ENCODE data around the gene CD7. TPM values are rescaled to one million over a fixed set of nuclear protein-coding genes. Genes with fewer than 3 reads are reported as not detected.

The CD7 gene
- total and polyA plus RNA-seq, 2 donors (not counting 3 experiments of a cell fraction or from before 2014, with no cell fraction given): not detected

DNA sequence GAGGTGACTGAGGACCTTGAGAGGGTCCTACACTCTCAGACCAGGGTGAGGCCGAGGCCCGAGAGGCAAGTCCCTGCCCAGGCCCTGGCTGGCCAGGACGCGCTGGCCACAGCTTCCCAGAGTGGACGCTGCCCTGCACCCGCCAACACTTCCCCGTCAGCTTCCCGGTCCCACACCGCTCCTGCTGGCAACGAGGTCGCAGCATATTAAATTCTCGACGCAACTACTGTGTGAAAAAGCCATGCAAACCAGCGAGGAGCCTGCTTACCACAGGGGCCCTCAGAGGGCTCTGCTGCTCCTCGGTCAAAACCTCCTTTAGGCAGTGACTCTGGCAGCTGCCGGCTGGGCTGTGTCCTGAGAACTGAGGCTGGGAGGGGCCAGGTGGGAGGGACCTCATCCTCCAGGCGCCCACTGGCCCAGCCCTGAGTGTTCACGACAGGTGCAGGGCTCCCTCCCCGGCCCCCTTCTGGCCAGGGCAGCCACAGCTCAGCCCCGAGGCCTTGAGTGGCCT, 39.5 kb upstream of the CD7 start:
- Histone ChIP-seq H3K4me3 (replicated peaks in 1 of 3; ENCODE audit: insufficient read depth in 1 of 3, low read depth in 1 of 3, low read length in 3 of 3) (no peak overlapping the region), H2AFZ (ENCODE audit: low read depth, low read length) (no peak overlapping the region), H3K27me3 (ENCODE audit: control insufficient read depth in 2 of 2, insufficient read depth in 2 of 2, low read length in 2 of 2) (no peaks in the 10 kb centered on the region), H3K79me2 (ENCODE audit: control insufficient read depth, insufficient read depth, low read length) (no peaks in the 10 kb centered on the region), H3K4me2 (ENCODE audit: insufficient read depth, low read length) (no peak overlapping the region), H4K20me1 (replicated peaks; ENCODE audit: control insufficient read depth, extremely low read depth, insufficient read depth, low read length) (no peaks in the 10 kb centered on the region), H3K36me3 (ENCODE audit: control insufficient read depth in 2 of 2, extremely low read depth in 1 of 2, insufficient read depth in 2 of 2, low read length in 2 of 2) (no peaks in the 10 kb centered on the region), H3K9me3 (replicated peaks; ENCODE audit: control insufficient read depth, insufficient read depth, low read length) (no peaks in the 10 kb centered on the region), H3K4me1 (ENCODE audit: control insufficient read depth, extremely low read depth, insufficient read depth, low read length) (peaks cover 2% of the 10 kb centered on the region), H3K9ac (replicated peaks; ENCODE audit: extremely low read depth, insufficient read depth, low read length) (no peak overlapping the region), H3K27ac (ENCODE audit: insufficient read depth, low read depth, low read length) (no peak overlapping the region), H3K9me1 (replicated peaks; ENCODE audit: control insufficient read depth, extremely low read depth, insufficient read depth, low read length) (no peaks in the 10 kb centered on the region)
- CTCF ChIA-PET: interaction anchor here (0.5 to 1.6 kb wide), 4 partner anchors 11 to 141 kb away, joined by 3 to 6 read pairs (median 4); no protein-coding TSS in a partner anchor
- intact Hi-C loops (cut with micrococcal nuclease): no loop called here
- dilution Hi-C loops (cut with MboI; ENCODE audit: extremely low pct_ligation_motif_present, low sequenced_read_pairs): no loop called here
- POLR2A ChIA-PET: no interaction called here
- BruUV-seq (replicated peaks): no TSS peak
- no peak for FAIRE-seq
- DNase-seq (ENCODE audit: low read depth, low spot score): no peak
- no peak for TF ChIP-seq POLR2AphosphoS5 (IDR thresholded peaks at IDR 0.05; ENCODE audit: insufficient read depth, low read depth, low read length)
- TF ChIP-seq MAX (IDR thresholded peaks at IDR 0.05; ENCODE audit: insufficient read depth, insufficient read length): no peak
- TF ChIP-seq GATA2 (IDR thresholded peaks at IDR 0.05; ENCODE audit: insufficient read depth, insufficient read length, low read depth, low read length): no peak
- TF ChIP-seq EZH2 (IDR thresholded peaks at IDR 0.05; ENCODE audit: borderline replicate concordance, low read depth, low read length, severe bottlenecking): no peak
- TF ChIP-seq, protein P1, sequence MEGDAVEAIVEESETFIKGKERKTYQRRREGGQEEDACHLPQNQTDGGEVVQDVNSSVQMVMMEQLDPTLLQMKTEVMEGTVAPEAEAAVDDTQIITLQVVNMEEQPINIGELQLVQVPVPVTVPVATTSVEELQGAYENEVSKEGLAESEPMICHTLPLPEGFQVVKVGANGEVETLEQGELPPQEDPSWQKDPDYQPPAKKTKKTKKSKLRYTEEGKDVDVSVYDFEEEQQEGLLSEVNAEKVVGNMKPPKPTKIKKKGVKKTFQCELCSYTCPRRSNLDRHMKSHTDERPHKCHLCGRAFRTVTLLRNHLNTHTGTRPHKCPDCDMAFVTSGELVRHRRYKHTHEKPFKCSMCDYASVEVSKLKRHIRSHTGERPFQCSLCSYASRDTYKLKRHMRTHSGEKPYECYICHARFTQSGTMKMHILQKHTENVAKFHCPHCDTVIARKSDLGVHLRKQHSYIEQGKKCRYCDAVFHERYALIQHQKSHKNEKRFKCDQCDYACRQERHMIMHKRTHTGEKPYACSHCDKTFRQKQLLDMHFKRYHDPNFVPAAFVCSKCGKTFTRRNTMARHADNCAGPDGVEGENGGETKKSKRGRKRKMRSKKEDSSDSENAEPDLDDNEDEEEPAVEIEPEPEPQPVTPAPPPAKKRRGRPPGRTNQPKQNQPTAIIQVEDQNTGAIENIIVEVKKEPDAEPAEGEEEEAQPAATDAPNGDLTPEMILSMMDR (IDR thresholded peaks at IDR 0.05; ENCODE audit: extremely low read depth in 1 of 2, insufficient read depth in 1 of 2, low read depth in 1 of 2, low read length in 2 of 2): no peak
- no peak for TF ChIP-seq POLR2A (IDR thresholded peaks at IDR 0.05; ENCODE audit: low read depth, low read length)
- no peak for TF ChIP-seq JUN (IDR thresholded peaks at IDR 0.05; ENCODE audit: borderline replicate concordance, insufficient read depth, insufficient read length, low read depth)
- no peak for TF ChIP-seq FOS (IDR thresholded peaks at IDR 0.05; ENCODE audit: borderline replicate concordance, insufficient read depth, low read length)
- TF ChIP-seq MYC (IDR thresholded peaks at IDR 0.05; ENCODE audit: low read depth, low read length): no peak

All from endothelial cell of umbilical vein (primary cell).